Tongue (tissue), 2 donors: ENCODE data around the gene PRKD3. TPM values are rescaled to one million over a fixed set of nuclear protein-coding genes. Genes with fewer than 3 reads are reported as not detected.
A peak's percentile ranks its signal among the peaks of the same experiment; 100 is the strongest.

ENCODE experiments used
- DNase-seq: peaks from one replicate; pipeline ENCODE4 v3.0.0-alpha.2; 2015
- total RNA-seq: library from RNA; depleted of rRNA; stranded (reverse); fragments of >200 nt; gene quantifications from one replicate; pipeline ENCODE4 v1.2.3, GENCODE V29; 2014

PRKD3 gene
- total RNA-seq, 1 donor from 2014 or later, result 45.6 TPM

GRCh38 chr2:37343537-37344434 is 19.2 kb upstream of the PRKD3 start:
- DNase-seq, result peak; percentile 61

GRCh38 chr2:37342591-37343220 is 18.1 kb upstream of the PRKD3 start:
- DNase-seq, result peak; percentile 43

- no peak for DNase-seq
Observed at GRCh38 chr2:37340637-37341036, 16.0 kb upstream of the PRKD3 start.

GRCh38 chr2:37338933-37339332 is 14.3 kb upstream of the PRKD3 start:
- no peak for DNase-seq

GRCh38 chr2:37337620-37338280 is 13.1 kb upstream of the PRKD3 start:
- no peak for DNase-seq

GRCh38 chr2:37335604-37336003 is 11.0 kb upstream of the PRKD3 start:
- DNase-seq, result no peak

GRCh38 chr2:37333256-37333655 is 8.6 kb upstream of the PRKD3 start:
- no peak for DNase-seq

- DNase-seq, result no peak
Observed at GRCh38 chr2:37332560-37332959, 7.9 kb upstream of the PRKD3 start.

GRCh38 chr2:37330681-37331080 is 6.0 kb upstream of the PRKD3 start:
- no peak for DNase-seq

GRCh38 chr2:37326866-37327634 is 2.4 kb upstream of the PRKD3 start:
- no peak for DNase-seq

GRCh38 chr2:37326285-37326684 is 1.7 kb upstream of the PRKD3 start:
- DNase-seq, result peak; percentile 60

GRCh38 chr2:37325625-37326071 is 1.0 kb upstream of the PRKD3 start:
- DNase-seq, result no peak

- peak; percentile 88 for DNase-seq
Observed at GRCh38 chr2:37324536-37324785, 172 bp downstream of the PRKD3 start.

GRCh38 chr2:37323781-37324535 is 675 bp downstream of the PRKD3 start:
- DNase-seq, result peak; percentile 56

GRCh38 chr2:37323176-37323780 is 1.4 kb downstream of the PRKD3 start:
- no peak for DNase-seq

GRCh38 chr2:37322368-37322767 is 2.3 kb downstream of the PRKD3 start:
- DNase-seq, result no peak

GRCh38 chr2:37321029-37321682 is 3.5 kb downstream of the PRKD3 start:
- DNase-seq, result no peak

GRCh38 chr2:37319754-37320609 is 4.7 kb downstream of the PRKD3 start:
- no peak for DNase-seq

- DNase-seq, result no peak
Observed at GRCh38 chr2:37318401-37318800, 6.2 kb downstream of the PRKD3 start.

- DNase-seq, result no peak
Observed at GRCh38 chr2:37317746-37318145, 6.9 kb downstream of the PRKD3 start.
